ENCODE results near the gene ZNF550.

DNA sequence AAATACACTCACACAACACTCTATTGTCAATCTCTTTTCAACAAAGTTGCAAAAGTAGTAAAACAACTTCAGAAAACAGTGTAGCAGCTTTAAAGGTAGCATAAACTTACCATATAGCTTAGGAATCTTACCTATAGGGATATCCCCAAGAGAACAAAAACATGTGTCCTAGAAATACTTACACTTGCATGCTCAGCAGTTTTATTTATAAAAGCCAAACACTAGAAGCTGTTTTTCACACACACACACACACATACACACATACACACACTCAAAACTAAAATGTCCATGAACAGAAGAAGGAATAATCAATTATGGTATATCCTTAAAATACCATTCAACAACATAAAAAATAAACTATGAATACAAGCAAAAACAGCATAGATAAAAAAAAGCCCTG, 48.2 kb downstream of the ZNF550 start:
- TF ChIP-seq EZH2 (IDR thresholded peaks at IDR 0.05; ENCODE audit: insufficient read depth, poor library complexity, severe bottlenecking): no peak
- no peak for TF ChIP-seq EZH2phosphoT487 (IDR thresholded peaks at IDR 0.05; ENCODE audit: insufficient read depth, low read depth)
